HG03025 (cell line): ENCODE data around the gene PRKAR1B.
"Not testable (repeated sequence)": the region's sequence is repeated elsewhere in the genome, so short reads cannot be mapped to it uniquely, and the experiment has no call there.

Experiments used
- ATAC-seq: cut with Tn5 transposase; IDR thresholded peaks from one replicate; pipeline ENCODE4 v1.9.1; 2021; ENCODE audit warnings: mild to moderate bottlenecking, moderate library complexity; ENCODE audit not compliant: unreplicated experiment, low FRiP score

Gene PRKAR1B

DNA sequence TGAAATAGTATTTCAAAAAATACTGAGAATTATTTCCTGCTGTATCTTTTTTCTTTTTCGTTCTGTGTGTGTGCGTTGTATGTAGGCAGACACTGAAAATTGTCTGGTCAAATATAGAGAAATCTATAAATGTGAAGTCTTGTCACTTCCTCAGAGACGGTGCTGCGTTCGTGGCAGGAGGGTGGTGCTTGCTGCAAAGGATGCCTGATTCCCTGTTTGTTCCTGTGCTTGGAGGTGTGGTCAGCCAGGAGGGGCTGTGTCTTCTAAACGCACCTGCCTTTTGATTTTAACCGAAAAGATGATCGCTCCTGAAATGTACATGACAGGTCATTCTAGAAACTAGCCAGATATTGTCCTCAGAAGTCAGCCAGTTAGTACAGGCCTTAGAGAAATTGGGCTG, 32.5 kb upstream of the PRKAR1B start:
- ATAC-seq = no peak

DNA sequence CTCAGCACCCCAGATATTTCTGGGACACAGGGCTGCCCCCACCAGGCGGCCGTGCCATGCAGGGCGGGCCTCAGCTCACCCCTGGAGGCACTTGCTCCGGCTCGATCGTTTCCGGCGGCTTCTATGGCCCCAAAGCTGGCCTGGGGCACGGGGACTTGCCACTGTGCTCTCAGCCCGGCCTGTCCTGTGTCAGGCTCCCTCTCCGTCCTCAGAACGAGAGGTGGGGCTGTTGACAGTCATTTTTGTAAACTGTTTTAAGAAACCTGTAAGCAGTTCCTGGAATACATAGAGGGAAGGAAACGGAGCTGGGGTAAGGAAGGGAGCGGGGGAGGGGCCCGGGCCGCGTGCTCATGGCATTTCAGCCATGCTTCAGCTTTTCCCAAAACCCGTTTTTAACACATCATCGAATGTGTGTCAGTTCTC, 30.7 kb upstream of the PRKAR1B start:
- ATAC-seq = no peak

DNA sequence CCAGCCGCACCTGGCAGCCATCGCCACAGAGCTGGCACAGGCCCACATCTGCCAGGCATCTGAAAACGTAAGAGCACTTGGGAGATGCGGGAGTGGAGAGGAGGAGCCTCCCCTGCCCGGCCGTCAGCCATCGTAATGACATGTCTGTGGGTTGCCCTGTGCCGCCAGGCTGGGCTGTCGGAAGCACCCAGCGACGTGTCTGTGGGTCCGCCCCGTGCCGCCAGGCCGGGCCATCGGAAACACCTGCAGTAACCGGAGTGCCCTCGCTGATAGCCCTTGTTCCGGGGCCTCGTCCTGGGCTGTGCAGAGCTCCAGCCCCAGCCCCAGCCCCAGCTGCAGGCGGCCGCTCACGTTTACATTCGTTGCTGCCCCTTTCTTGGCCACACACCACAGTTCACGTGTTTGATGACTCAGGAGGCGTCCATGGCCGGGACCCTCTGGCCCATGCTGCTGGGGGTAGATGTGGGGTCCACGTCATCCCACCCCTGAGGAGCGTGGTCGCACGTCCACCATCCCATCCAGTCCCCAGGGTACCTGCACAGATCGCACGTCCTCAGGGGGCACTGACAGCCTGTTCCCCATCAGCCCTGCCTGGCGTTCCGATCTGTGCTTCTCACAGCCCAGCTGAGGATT, 30.0 kb upstream of the PRKAR1B start:
- no peak for ATAC-seq

DNA sequence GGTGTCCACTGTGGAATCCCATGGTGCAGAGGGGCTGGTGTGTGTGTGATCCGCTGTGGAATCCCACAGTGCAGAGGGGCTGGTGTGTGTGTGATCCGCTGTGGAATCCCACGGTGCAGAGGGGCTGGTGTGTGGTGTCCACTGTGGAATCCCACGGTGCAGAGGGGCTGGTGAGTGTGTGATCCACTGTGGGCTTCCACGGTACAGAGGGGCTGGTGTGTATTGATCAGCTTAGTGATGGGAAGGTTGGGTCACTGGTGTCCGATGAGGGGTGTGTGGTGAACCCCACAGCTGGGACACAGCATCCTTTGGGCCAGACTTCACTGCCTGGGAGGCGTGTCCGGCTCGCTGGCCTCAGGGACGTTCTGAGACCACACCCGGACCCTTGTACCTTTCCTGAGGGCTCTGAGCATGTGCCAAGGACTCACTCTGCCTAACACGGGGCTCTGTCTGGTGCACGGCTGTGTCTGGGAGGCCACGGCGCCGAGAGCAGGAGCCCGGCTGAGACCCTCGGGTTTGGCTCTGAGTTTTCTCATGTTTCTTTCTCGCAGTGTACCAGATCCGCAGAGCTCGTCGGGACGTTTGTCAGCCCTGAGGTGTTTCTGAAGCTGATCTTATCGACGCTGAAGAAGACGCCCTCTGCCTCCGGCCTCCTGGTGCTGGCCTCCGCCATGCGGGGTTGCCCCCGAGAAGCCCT, 29.3 kb upstream of the PRKAR1B start:
- ATAC-seq = no peak

DNA sequence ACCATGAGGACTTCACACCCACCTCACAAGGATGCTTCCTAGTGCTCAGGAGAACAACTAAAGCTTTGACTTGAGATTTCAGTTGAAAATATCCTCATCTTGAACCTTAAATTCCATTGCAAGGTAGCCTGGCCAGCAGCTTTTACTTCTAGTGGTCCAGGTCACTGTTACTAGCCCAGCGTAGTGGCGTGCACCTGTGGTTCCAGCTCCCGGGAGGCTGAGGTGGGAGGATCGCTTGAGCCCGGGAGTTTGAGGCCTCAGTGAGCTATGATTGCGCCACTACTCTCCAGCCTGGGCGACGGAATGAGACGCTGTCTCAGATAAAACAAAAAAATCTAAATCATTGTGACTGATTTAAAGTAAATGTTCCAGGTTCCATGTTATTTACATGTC, 28.3 kb upstream of the PRKAR1B start:
- no peak for ATAC-seq

DNA sequence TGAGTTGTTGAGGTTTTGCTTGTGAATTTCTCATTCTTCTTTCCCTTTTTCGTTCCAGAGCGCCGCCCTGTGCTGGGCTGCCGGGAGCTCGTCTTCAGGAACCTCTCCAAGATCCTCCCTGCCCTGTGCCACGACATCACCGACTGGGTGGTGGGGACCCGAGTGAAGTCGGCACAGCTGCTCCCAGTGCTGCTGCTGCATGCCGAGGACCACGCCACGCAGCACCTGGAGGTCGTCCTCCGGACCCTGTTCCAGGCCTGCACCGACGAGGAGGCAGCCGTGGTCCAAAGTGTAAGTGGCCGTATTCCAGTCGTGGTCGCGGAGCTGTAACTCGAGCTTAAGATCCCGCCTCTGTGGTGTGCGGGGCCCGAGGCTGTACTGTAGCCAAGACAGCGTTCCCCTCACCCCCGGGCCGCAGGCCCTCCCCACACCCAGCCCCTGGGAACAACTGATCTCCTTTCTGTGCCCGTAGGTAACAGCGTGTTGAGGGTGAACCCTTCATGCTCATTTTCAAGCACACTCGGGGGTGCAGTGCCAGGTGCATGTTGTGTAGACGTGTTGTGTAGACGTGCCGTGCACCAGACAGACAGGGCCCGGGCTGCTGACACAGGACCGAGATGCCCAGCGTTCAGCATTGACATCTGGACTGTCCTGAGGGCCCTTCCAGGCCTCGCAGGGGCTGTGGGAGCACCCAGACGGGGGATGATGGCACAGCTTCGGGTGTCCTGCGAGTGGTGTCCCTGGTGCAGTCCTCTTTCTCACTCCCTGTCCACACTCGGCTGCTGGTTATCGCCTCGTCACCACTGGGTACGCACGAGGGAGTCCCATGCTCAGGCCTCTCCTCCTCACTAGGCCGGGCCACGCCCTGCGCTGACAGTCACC, 27.7 kb upstream of the PRKAR1B start:
- no peak for ATAC-seq

DNA sequence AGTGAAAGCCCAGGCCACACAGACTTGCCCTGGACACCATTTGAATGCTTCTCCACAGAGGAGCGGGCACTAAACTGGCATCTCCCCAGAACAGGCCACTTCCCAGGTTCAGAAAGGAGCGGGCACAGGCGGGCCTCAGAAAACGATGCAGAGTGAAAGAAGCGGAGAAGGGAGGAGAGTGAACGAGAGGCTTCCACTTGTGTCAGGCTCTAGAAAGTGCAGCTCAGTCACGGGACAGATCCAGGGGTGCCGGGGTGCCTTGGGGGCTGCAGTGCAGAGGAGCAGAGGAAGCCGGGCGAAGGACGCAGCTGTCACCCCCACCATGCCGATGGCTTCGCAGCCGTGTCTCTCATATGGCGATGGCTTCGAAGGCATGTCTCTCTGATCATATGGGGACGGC, 26.1 kb upstream of the PRKAR1B start:
- no peak for ATAC-seq

DNA sequence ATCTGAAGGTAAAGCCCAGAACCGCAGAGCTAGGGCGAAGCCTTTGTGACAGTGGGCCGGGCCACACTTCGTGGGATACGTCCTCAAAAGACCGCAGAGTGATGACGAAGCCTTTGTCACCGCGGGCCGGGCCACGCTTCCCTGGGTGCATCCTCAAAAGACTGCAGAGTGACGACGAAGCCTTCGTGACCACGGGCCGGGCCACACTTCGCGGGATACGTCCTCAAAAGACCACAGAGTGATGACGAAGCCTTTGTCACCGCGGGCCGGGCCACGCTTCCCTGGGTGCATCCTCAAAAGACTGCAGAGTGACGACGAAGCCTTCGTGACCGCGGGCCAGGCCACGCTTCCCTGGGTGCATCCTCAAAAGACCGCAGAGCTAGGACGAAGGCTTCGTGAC, 25.2 kb upstream of the PRKAR1B start:
- ATAC-seq = not testable (repeated sequence)

DNA sequence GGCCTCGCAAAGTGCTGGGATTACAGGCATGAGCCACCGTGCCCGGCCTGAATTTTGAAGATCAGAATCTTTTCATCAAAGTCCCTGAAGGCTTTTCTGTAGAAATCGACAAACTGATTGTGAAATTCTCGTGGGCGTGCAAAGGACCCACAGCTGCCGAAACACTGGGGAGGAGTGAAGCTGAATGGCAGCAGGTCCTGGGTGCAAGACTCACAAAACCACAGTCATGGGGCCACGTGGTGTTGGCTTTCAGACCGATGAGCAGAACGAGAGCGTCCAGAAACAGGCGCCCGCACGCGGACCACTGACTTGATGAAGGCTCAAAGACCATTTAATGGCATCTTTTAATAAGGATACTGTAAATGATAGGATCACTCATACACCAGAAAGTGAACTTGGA, 24.7 kb upstream of the PRKAR1B start:
- ATAC-seq = no peak

DNA sequence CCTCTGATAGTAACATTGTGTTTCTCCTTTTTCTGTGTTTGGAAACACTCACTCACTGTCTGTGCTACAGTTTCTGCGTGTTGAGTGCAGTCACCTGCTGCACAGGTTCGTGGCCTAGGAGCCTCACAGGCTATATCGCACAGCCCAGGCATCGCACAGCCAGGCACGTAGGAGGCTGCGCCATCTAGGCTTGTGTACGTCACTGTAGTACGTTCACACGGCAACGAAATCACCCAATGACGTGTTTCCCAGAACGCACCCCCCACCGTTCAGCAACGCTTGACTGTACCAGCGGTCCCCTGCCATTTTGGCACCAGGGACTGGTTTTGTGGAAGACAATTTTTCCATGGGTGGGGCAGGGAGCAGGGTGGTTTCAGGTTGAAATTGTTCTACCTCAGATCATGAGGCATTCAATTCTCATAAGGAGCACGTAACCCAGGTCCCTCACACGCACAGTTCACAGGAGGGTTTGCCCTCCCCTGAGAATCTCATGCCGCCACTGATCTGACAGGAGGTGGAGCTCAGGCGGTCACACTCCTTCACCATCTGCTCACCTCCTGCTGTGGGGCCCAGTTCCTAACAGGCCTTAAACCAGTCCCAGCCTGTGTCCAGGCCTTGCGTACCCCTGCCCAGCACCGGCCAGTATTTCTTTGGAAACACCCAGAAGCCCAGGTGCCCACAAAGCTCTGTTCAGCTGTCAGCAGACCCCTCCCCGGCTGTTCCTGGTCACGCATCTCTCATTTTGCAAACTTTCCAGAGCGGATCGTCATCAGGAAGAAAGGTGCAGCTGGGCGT, 23.2 kb upstream of the PRKAR1B start:
- no peak for ATAC-seq

DNA sequence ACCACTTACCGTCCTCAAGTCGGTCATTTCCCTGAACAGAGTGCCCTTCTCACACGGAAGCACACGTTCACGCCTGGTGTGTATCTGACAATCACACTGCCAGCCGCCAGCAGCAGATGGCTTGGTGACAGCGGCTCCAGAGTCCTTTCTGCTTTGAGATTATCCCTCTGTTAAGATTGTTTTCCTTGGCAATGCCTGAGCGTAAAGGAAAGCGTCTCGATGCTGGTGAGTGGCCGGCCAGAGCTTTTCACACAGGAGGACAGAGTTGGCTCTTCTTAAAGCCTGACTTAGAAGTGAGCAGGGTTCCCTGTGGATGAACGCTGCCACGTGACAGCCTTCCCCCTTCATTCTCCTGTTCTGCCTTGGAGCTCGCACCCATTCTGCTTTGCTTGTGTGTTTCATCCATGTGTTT, 22.1 kb upstream of the PRKAR1B start:
- ATAC-seq = no peak

DNA sequence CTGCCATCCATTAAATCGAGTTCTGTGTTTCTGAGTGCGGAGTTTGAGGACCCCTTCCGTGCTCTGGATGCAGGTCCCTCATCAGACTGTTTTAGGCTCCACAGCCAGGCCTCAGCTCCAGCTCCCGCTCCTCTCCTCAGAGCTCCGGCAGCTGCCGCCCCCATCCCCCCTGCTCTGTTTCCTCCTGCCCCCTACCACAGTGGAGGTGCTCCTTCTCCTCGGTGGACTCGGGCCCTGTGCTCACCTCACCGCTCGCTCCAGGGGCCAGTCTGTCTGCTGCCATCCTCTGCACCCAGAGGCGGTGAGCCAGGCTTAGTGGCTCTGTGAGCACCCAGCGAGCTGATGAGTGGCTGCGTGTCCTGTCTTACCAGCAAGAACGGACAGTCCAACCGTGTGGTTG, 21.4 kb upstream of the PRKAR1B start:
- ATAC-seq = no peak

DNA sequence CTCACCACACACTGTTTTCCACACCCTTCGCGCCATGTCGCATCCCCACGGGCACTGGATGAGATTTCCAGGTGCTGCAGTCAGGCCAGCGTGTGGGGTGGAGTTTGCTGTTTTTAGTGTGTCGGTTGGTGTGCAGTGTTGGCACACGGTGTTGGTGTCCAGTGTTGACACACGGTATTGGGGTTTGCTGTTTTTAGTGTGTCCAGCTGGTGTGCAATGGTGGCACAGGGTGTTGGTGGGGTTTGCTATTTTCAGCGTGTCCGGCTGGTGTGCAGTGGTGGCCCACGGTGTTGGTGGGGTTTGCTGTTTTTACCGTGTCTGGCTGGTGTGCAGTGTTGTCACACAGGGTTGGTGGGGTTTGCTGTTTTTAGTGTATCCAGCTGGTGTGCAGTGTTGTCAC, 20.1 kb upstream of the PRKAR1B start:
- no peak for ATAC-seq

DNA sequence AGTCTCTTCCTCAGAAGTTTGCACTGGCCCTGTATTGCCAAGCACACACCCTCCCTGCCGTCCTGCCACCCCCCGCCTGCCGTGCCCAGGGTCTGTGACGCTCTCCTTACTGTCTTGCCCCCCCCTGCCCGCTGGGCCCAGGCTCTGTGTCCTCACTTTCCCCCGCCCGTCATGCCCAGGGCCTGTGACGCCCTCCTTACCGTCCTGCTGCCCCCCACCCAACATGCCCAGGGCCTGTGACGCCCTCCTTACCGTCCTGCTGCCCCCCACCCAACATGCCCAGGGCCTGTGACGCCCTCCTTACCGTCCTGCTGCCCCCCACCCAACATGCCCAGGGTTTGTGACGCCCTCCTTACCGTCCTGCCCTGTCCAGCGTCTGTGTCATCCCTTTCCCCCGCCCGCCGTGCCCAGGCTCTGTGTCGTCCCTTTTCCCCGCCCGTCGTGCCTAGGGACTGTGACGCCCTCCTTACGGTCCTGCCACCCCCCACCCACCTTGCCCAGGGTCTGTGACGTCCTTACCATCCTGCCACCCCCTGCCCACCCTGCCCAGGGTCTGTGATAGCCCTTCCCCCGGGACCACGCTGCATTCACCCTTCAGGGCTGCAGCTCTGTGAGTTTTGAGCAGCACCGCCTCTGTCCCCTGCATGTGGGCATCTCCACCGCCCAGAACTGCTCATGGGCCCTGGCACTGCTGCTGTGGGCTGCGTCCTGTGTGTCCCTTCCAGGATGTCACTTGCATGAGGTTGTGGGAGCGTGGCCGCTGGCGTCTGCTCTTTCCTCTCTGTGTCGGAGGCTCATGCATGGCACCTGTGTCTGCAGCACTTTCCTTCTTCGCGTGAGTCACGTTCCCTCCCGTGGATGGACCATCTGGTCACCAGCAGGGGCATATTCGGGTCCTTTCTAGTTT, 19.3 kb upstream of the PRKAR1B start:
- ATAC-seq = no peak

DNA sequence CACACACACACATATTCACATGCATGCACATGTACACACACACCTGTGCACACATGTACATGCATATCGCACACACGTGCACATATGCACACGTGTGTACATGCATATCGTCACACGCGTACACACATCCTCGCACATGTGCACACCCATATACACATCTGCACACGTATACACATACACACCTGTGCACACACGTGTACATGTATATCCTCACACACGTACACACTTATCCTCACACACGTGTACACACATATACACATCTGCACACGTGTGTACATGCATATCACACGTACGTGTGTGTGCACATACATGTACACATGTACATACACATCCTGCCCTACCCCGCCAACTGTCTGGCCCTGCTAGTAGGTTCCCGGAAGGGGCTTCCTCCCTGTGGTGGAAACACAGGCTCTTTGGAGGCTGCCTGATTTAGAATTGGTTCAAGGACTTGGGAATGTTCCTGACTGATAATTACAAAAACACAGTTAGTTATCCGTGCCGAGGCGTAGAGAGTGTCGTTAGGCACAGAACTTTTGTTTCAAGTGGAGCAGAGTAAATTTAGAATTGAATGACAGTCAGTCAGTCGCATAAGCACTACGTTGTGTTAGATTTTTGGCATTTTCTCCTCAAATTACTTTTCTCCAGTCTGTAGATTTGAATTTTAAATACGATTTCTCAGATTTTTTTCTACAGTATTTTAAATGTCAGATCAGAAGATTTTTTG, 18.5 kb upstream of the PRKAR1B start:
- no peak for ATAC-seq

DNA sequence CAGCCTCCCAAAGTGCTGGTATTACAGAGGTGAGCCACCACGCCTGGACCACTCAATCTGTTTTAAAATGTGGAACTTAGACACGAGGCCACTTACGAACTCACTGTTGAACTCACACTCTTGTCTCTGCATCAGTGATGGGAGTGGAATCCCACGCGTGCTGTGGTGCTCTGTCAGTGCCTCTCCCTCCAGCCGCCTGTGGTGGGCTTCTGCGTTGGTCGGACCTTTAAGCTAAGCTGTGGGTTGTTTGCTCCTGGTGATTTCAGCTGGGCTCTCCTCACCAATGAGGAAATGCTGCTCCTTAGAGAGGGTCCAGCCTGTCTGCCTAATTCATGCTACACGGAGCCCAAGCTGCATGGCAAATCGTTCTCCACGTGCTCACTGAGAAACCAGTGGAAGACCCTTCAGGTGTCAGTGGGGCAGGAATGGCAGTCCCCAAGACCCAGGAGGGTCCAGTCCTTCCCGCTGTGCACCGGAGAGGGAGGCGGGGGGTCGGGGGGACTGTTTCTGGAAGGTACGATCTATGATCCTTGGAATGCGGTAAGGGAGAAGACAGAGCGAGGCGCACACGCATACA, 17.9 kb upstream of the PRKAR1B start:
- ATAC-seq = no peak

DNA sequence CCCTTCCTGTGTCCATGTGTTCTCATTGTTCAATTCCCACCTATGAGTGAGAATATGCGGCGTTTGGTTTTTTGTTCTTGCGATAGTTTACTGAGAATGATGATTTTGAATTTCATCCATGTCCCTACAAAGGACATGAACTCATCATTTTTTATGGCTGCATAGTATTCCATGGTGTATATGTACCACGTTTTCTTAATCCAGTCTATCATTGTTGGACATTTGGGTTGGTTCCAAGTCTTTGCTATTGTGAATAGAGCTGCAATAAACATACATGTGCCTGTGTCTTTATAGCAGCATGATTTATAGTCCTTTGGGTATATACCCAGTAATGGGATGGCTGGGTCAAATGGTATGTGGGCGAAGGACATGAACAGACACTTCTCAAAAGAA, 17.0 kb upstream of the PRKAR1B start:
- ATAC-seq = not testable (repeated sequence)

DNA sequence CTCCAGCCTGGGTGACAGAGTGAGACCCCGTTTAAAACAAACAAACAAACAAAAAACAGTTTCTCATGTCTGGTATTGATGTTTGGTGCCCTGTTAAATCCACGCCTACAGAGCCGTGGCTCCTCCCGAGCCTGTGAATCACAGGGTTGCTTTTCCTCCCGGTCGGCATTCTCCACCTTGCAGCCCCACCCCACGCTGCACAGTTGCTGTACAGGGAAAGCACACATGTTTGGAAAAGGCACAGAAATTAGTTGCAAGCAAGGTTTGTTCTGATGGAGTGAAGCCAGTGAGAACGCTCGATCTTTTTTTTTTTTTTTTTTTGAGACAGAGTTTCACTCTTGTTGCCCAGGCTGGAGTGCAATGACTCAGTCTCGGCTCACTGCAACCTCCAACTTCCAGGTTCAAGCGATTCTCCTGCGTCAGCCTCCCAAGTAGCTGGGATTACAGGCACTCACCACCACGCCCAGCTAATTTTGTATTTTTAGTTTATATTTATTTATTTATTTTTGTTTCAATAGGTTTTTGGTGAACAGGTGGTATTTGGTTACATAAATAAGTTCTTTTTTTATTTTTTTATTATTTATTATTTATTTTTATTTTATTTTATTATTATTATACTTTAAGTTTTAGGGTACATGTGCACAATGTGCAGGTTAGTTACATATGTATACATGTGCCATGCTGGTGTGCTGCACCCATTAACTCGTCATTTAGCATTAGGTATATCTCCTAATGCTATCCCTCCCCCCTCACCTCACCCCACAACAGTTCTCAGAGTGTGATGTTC, 16.5 kb upstream of the PRKAR1B start:
- not testable (repeated sequence) for ATAC-seq
